Muscle of back (tissue), 13 donors: Measurements from ENCODE around the gene CACNA1G. TPM values are rescaled to one million over a fixed set of nuclear protein-coding genes. Genes with fewer than 3 reads are reported as not detected.

ENCODE experiments used
- DNase-seq, 3 donors: peaks; one replicate each; pipeline versions ENCODE4 v3.0.0 to v3.0.0-alpha.2; 2013
- long read RNA-seq, 9 donors: transcript quantifications; one replicate each; lab custom pipeline, GENCODE V29; 2026
- polyA plus RNA-seq, 10 donors: library from polyadenylated mRNA; unstranded; fragments of 120-200 nt; gene quantifications; one replicate each; pipeline ENCODE4 v1.2.1, GENCODE V29; 2013; ENCODE audit not compliant: insufficient read length in 10 of 10

The CACNA1G gene
- 10 to 100 TPM in 2 of 10 donors, 1 to 10 TPM in 8; 6.4 to 15.2 (median 7.7) TPM for polyA plus RNA-seq
- long read RNA-seq, donor 1 = 0 reads
- long read RNA-seq, donor 2 = 0 reads
- long read RNA-seq, donor 3 = 0 reads
- long read RNA-seq, donor 4 = 0 reads
- long read RNA-seq, donor 5, partial matches to known transcripts = 0 of 1 reads
- long read RNA-seq, donor 5, other reads (novel, unspliced or antisense) = 0 of 1 reads
- long read RNA-seq, donor 6 = 0 reads
- long read RNA-seq, donor 7 = 0 reads
- long read RNA-seq, donor 8 = 0 reads
- long read RNA-seq, donor 9 = 0 reads

- peak; percentile 90 to 99 (median 95) for DNase-seq
Observed at GRCh38 chr17:50560185-50560824, at the start of gene CACNA1G. TSS of gene CACNA1G (plus strand) at chr17:50560715. CDS start at chr17:50561460, 745 bp downstream.

GRCh38 chr17:50511058-50511457 lies 49.5 kb upstream of the CACNA1G start:
- no peak for DNase-seq

- no peak for DNase-seq
Observed at GRCh38 chr17:50513495-50513894, 47.0 kb upstream of the CACNA1G start.

- no peak for DNase-seq
Observed at GRCh38 chr17:50514388-50514787, 46.1 kb upstream of the CACNA1G start.

- no peak for DNase-seq
Observed at GRCh38 chr17:50514936-50515702, 45.4 kb upstream of the CACNA1G start.

GRCh38 chr17:50517011-50517410 lies 43.5 kb upstream of the CACNA1G start:
- DNase-seq = no peak

GRCh38 chr17:50517504-50518383 lies 42.8 kb upstream of the CACNA1G start:
- DNase-seq = no peak

- no peak for DNase-seq
Observed at GRCh38 chr17:50518384-50519023, 42.0 kb upstream of the CACNA1G start.

GRCh38 chr17:50519141-50519834 lies 41.2 kb upstream of the CACNA1G start:
- no peak for DNase-seq

- no peak for DNase-seq
Observed at GRCh38 chr17:50520483-50520882, 40.0 kb upstream of the CACNA1G start.

- no peak for DNase-seq
Observed at GRCh38 chr17:50521514-50521913, 39.0 kb upstream of the CACNA1G start.

- DNase-seq = no peak
Observed at GRCh38 chr17:50522766-50523165, 37.7 kb upstream of the CACNA1G start.

- DNase-seq = no peak
Observed at GRCh38 chr17:50523208-50523607, 37.3 kb upstream of the CACNA1G start.

GRCh38 chr17:50524838-50525237 lies 35.7 kb upstream of the CACNA1G start:
- no peak for DNase-seq

- DNase-seq = no peak
Observed at GRCh38 chr17:50527155-50527762, 33.3 kb upstream of the CACNA1G start.

GRCh38 chr17:50527949-50528474 lies 32.5 kb upstream of the CACNA1G start:
- DNase-seq = no peak

GRCh38 chr17:50529849-50530248 lies 30.7 kb upstream of the CACNA1G start:
- DNase-seq = no peak

GRCh38 chr17:50531428-50532025 lies 29.0 kb upstream of the CACNA1G start:
- no peak for DNase-seq

- DNase-seq = no peak
Observed at GRCh38 chr17:50532452-50533024, 28.0 kb upstream of the CACNA1G start, which contains the start of gene EPN3. TSS of gene EPN3 (plus strand) at chr17:50532735. CDS start at chr17:50536557, 3,822 bp downstream.
